ENCODE measurements around the gene CDKAL1. TPM values are rescaled to one million over a fixed set of nuclear protein-coding genes. Genes with fewer than 3 reads are reported as not detected.

CDKAL1 gene
- total and polyA plus RNA-seq, 10 of the 15 experiments (the other 5 are each of a cell fraction or from before 2014, with no cell fraction given): 10.7 to 26.9 (median 17.3) TPM

- no peak overlapping the region for H3K9ac ChIP-seq (ENCODE audit: control insufficient read depth, insufficient read depth, low read length)
- intact Hi-C loops (cut with micrococcal nuclease; ENCODE audit: unreplicated experiment): no loop called here
- TF ChIP-seq FOXK2 (IDR thresholded peaks at IDR 0.05) (no peak), NFIC (IDR thresholded peaks at IDR 0.05; ENCODE audit: low read depth, low read length) (peak; percentile 64), ATF2 (IDR thresholded peaks at IDR 0.05; ENCODE audit: low read length) (peak; percentile 34; the same call in 1 of the 2 replicates), ETV6 (conservative IDR thresholded peaks at IDR 0.05 in 1 of 2, IDR thresholded peaks at IDR 0.05 in 1 of 2; ENCODE audit: borderline replicate concordance in 1 of 2, low read depth in 1 of 2) (peak in 1 of 2 experiments; percentile 41; a peak in 1 of 4 replicates), ZNF217 (IDR thresholded peaks at IDR 0.05) (no peak), JUNB (IDR thresholded peaks at IDR 0.05) (peak; percentile 86), POU2F2 (IDR thresholded peaks at IDR 0.05; ENCODE audit: borderline replicate concordance, low read depth, low read length) (peak; percentile 25; the same call in 1 of the 3 replicates), TBL1XR1 (IDR thresholded peaks at IDR 0.05; ENCODE audit: low read depth, low read length) (no peak), IRF3 (IDR thresholded peaks at IDR 0.05) (no peak), ZNF207 (IDR thresholded peaks at IDR 0.05; ENCODE audit: borderline replicate concordance) (no peak), SIN3A (IDR thresholded peaks at IDR 0.05; ENCODE audit: low read depth, low read length) (no peak), TCF7 (IDR thresholded peaks at IDR 0.05; ENCODE audit: borderline replicate concordance) (peak; percentile 62; the same call in 1 of the 2 replicates), RUNX3 (IDR thresholded peaks at IDR 0.05; ENCODE audit: low read length) (peak; percentile 51), NFXL1 (IDR thresholded peaks at IDR 0.05; ENCODE audit: borderline replicate concordance) (no peak), RELA (IDR thresholded peaks at IDR 0.05; ENCODE audit: borderline replicate concordance, partially characterized antibody) (no peak)
- ChIA-PET RAD21 (ENCODE audit: unreplicated experiment) (no interaction called here), CTCF (no interaction called here), POLR2A (interaction anchor here (0.6 kb wide), 1 partner anchor 589 kb away, joined by 3 read pairs; no protein-coding TSS in a partner anchor), SMC1A (ENCODE audit: uncharacterized antibody, unreplicated experiment) (interaction anchor here (0.6 to 1.3 kb wide), 5 partner anchors 8 to 464 kb away, joined by 3 read pairs; no protein-coding TSS in a partner anchor)
- peaks cover 3 to 4% of the 10 kb centered on the region in 2 experiments; a peak in 2 of 4 replicates for H3K36me3 ChIP-seq (ENCODE audit: control insufficient read depth in 2 of 2, insufficient read depth in 2 of 2, low read length in 1 of 2)
- ATAC-seq (peak; percentile 86), FAIRE-seq (peak; percentile 13), DNase-seq (ENCODE audit: low read depth, low spot score) (no peak)
- no TSS peak for BruUV-seq (replicated peaks)
- no peaks in the 10 kb centered on the region for H3K4me1 ChIP-seq (ENCODE audit: control insufficient read depth, insufficient read depth, low read length)
- H3K4me2 ChIP-seq (ENCODE audit: control insufficient read depth, insufficient read depth): no peak overlapping the region
- H3K9me3 ChIP-seq (replicated peaks; ENCODE audit: control insufficient read depth, insufficient read depth, low read length): peaks cover 4% of the 10 kb centered on the region; the same call in 1 of the 3 replicates
- H3K4me3 ChIP-seq: no peak overlapping the region
- no peak overlapping the region for H3K27ac ChIP-seq (ENCODE audit: control insufficient read depth, insufficient read depth)
- in situ Hi-C loops (cut with MboI): no loop called here
- H4K20me1 ChIP-seq (ENCODE audit: control insufficient read depth, insufficient read depth): no peaks in the 10 kb centered on the region
- H3K27me3 ChIP-seq (replicated peaks in 1 of 2; ENCODE audit: control insufficient read depth in 2 of 2, insufficient read depth in 2 of 2, low read length in 1 of 2): no peaks in the 10 kb centered on the region
- 32% methylated on average over 3 of the region's 3 CpGs for WGBS (ENCODE audit: insufficient coverage, insufficient replicate concordance, low lambda C conversion rate, missing lambda C conversion rate)
- H2AFZ ChIP-seq (ENCODE audit: control insufficient read depth, low read depth, low read length): no peak overlapping the region
- no peaks in the 10 kb centered on the region for H3K79me2 ChIP-seq (ENCODE audit: control insufficient read depth, insufficient read depth, low read length)
These were observed 65.2 kb downstream of the CDKAL1 start for GRCh38 chr6:20599302-20600051.
